ENCODE results near the gene C1QTNF8.

The C1QTNF8 gene

DNA sequence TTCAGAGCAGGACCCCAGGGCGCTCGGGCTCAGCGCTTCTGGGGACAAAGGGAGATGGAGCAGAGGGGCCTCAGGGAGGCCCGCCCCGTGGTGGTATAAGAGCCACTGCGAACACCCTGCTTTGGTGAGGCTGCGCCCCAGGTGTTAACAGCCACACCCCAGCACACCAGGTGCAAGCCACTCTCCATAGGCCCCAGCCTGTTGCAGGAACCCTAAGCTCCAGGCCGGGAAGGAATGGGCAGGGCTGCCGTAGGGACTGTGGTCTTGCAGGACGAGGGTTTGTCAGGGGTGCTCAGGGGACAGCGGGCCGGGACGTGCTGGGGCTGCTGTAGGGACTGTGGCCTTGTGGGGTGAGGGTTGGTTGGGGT, 40.5 kb downstream of the C1QTNF8 start:
- DNase-seq = no peak

DNA sequence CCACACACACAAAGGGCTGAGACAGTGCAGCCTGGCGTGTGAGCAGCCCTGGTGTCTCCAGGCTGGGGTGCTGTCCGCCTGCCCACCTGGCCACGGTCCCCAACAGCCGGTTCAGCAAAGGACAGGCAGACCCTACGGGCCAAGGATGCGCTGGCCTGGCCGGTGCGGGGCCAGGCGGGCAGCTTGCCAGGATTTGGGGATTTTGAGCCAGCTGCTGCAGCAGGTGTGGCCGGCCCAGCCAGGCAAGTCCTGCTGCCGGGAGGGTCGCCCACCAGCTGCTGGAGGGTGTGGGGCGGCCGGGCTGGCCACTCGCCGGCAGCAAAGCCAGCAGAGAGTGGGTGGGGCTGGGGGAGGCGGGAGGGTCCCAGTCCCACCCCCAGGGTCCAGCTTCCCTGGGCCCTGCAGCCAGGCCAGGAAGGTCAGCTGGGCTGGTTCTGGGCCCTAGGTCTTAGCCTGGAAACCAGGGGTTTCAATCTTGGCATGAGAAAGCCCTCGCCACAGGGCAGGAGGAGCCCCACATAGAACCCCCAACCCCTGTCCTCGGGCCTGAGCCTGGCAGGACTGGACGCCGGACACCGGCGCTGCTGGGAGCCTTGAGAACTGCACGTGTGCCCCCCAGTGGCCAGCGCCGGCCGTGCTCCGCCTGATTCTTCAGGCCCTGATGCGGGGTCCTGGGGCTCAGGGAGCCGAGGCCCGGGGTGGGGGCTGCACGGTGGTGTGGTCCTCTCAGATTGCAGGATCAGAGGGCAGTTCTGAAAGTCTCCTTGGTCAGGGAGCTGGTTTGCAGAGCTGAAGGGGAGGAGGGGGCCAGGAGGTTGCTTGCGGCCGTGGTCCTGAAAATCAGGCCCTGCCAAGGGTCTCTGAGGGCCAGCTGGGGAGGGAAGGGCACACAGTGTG, 41.1 kb downstream of the C1QTNF8 start:
- peak; percentile 24 to 30 for DNase-seq

- no peak for DNase-seq
Measured at GRCh38 chr16:1053700-1054368, 42.2 kb downstream of the C1QTNF8 start.

DNA sequence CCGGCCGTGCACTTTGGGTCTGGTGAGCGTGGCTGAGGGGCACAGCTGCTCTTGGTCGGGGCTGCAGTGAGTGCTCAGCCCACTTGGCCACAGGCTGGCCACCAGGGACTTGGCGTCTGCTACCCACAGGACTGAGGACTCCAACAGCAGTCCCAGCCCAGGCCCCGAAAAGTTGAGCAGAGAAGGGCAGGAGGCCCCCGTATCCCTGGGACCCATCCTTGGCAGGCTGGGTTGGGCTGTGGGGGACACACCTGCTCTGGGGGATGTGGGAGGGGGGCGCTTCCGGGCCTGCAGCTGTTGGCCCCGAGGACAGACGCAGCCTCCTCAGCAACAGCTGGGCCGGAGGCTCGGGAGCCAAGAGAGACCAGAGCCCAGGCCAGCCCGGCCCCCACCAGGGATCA, 42.9 kb downstream of the C1QTNF8 start:
- no peak for DNase-seq

- no peak for DNase-seq
Measured at GRCh38 chr16:1052721-1053120, 43.3 kb downstream of the C1QTNF8 start.

DNA sequence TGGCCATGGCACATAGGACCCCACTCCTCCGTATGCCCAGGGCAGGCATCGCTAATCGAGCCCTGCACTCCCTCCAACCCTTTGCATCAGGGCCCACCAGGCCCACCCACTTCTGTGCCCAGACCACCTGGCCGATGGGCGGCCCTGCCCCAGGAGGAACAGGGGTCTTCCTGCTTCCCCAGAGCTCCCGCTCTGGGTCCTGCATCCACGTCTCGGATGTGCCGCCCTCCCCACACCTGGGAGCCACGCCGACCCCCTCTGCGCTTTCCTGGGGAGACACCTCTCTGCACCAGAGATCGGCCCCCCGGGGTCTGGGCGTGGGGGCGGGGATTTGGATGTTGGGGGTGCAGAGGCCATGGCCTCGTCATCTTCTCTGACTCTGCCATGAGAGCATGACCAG, 44.6 kb downstream of the C1QTNF8 start:
- no peak for DNase-seq

GRCh38 chr16:1050921-1051320, 45.1 kb downstream of the C1QTNF8 start:
- no peak for DNase-seq

DNA sequence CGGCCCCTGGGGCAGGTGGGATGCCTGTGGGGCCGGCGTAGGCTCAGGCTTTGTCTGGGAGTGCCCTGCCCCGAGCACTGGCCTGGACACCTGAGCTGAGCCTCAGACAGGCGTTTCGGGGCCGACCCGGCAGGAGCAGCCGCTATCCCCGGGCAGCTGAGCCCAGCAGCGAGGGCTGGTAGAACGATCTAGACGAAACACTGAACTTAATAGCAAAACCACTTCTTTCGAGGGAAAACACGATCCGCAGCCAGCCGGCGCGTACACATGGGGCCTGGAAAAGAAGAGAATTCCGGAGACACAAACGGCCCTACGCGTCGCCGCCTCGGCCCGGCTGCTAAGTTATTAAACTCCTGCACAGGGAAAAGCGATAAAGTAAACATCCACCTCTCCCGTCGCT, 45.5 kb downstream of the C1QTNF8 start:
- no peak for DNase-seq

GRCh38 chr16:1049976-1050247, 46.1 kb downstream of the C1QTNF8 start:
- DNase-seq = no peak

DNA sequence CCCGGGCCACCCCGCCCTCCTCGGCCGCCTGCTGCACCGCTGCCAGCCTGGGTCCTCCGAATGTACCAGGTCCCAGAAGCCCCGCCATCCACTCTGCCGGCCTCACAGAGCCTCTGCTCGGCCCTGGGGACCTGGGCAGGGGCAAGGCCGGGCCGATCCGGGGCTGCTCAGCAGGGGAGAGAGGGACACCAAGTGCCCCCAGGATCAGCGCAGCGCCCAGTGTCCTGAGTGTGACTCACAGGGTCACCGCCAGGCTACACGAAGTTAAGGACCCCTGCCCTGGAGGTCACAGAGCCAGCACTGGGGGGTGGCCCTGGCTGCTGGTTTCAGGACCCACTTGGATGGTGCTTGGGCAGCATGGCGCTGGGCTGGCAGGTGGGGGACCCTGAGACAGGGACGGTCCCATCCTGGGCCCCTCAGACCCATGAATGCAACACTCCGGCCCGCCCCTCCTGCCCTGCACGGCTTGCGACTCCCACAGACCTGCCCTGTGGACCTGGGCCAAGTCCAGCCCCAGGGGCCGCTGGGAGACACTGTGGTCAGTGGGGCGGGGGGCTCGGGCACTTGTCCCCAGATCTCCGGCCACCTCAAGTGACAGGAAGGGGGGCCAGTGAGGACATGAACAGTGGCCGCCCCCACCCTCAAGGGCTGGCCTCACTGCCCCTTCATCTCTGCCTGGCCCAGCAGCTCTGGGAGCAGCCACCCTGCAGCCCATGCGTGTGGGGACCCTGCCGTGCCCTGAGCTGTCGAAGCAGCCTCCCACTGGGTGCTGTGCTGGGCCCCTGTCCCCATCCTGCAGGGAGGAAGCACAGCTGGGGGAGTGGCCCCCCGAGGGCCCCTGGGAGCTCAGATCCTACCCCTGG, 46.7 kb downstream of the C1QTNF8 start:
- DNase-seq = no peak

DNA sequence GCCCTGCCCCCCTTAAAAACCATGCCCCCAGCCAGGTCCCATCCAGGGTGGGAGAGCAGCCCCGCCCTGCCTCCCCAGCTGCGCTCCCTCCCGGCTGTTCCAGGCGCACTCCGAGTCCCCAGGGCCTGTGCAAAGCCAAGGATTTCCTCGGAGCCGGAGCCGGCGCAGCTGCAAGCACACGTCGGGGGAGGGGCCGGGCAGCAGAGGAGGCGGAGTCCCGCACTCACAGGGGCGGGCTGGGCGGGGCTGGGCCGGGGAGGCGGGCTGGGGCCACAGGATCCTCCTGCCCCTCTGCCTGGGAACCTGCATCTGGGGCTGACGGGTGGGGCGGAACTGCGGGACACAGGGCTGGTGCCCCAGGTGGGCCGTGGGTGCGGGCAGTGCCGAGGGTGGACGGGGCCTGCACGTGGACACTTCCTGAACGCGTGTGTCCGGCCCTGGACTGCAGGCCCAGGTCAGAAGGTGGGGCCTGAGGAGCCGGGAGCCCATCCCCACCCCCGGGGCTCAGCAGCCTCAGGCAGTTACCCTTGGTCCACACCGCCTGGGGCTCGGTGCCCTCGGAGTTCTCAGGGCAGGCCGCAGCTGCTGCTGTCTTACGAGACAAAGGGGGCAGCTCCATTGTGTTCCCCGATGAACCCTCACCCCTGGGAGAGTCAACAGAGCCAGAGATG, 47.5 kb downstream of the C1QTNF8 start:
- DNase-seq = no peak

- DNase-seq = no peak
Measured at GRCh38 chr16:1047801-1048200, 48.2 kb downstream of the C1QTNF8 start.

DNA sequence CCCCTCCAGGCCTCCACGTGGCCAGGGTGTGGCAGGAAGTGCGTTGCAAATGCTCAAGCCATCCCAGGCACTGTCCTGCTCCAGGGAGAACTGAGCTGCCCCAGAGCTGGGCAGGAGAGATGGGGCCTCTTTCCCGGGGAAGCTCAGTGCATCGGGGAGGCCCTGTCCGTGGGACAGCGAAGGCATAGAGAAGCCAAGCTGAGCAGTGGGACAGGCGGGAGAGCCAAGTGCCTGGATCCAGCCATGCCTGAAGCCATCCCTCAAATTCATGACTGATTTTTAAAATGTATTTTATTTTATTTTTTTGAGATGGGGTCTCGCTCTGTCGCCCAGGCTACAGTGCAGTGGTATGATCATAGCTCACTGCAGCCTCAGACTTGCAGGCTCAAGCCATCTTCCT, 48.9 kb downstream of the C1QTNF8 start:
- no peak for DNase-seq

GRCh38 chr16:1045993-1046911, 49.8 kb downstream of the C1QTNF8 start:
- DNase-seq = no peak

- DNase-seq = no peak
Measured at GRCh38 chr16:1045310-1045992, 50.6 kb downstream of the C1QTNF8 start.

DNA sequence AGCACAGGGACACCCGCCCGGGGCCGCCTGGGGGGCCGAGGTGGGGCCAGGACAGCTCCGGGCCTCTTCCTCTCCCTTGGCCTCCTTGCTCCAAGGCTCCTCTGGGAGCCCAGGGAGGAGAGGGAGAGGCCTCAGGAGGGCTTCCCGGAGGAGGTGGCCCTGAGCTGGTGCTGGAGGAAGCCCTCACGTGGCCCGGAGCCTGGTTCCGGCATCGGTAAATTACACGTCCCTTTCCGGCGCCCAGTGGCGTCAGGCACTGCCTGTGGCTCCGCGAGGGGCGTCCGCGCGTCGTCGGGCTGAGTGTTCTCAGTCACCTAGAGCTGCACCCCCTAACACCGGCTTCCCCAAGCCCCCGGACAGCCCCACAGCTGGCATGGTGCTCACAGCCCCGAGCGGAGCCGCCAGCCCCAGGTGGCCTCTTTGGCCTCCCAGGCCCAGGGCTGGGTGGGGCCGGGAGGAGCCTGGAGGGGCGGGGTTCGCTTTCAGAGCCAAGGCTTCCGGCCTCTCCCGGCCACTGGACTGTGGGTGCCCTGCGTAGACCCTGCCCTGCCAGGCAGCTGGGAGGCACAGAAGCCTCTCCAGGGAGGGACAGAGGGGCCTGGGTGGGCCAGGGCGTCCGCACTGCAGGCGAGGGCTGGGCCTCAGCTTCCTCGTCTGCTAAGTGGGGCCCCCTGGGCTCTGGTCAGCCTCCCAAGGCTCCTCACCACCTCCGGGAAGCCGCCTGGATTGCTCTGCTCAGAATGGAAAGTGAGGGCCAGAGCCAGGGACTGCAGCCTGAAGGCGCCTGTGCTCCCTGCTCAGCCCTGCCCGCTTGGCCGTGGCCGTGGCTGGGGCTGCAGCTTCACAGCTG, 51.4 kb downstream of the C1QTNF8 start:
- DNase-seq = no peak

- no peak for DNase-seq
Measured at GRCh38 chr16:1043881-1044451, 52.1 kb downstream of the C1QTNF8 start.

- no peak for DNase-seq
Measured at GRCh38 chr16:1042866-1043265, 53.2 kb downstream of the C1QTNF8 start.

DNA sequence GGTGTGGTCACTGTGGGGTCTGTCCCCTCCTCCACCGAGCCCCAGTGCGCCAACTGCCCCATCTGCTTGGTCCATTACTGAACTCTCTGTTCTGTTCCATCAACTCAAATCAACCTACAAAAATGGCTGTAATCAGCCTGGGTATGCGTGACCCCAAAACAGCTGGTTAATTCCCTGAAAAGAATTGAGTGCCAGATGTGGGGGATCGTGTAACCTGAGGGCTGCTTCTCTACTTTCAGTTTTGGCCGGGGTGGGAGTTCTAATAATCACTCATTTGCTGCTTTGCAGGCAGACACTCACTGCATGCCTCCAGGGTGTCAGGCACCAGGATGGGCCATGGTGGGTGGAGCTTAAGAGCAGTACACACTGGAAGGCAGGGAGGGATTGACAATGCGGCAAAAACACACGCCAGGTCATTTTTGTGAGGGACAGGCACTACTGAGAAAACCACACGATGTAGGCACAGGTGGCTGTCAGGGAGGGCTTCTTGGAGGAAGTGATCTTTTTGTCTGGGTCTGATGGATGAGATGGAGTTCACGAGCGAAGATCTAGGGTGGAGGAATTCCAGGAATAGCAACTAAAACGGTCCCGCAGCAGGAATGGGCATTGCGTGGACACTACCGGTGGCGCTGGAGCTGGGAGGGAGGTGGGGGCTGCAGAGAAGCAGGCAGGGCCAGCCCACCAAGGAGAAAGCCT, 53.8 kb downstream of the C1QTNF8 start:
- no peak for DNase-seq
